ENCODE data around the gene MAST2.
"Not testable (repeated sequence)": the region's sequence is repeated elsewhere in the genome, so short reads cannot be mapped to it uniquely, and the experiment has no call there.

The MAST2 gene

DNA sequence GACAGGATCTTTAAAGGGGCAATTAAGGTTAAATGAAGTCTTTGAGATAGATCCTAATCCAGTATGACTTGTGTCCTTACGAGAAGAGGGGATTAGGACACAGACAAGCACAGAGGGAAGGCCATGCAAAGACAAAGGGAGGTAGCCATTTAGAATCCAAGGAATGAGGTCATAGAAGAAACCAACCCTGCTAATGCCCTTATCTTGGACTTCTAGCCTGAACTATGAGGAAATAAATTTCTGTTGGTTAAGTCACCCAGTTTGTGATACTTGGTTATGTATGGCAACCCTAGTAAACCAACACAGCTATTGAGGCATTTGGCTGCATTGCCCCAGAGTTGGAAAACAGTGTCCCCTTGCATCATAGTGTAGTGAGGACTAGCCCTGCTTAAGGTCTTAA is 121.3 kb downstream of the MAST2 start:
- no peak overlapping the region for H3K27ac ChIP-seq (ENCODE audit: low read depth, low read length, poor library complexity, severe bottlenecking)
- H3K4me2 ChIP-seq (ENCODE audit: low read length) = no peak overlapping the region

DNA sequence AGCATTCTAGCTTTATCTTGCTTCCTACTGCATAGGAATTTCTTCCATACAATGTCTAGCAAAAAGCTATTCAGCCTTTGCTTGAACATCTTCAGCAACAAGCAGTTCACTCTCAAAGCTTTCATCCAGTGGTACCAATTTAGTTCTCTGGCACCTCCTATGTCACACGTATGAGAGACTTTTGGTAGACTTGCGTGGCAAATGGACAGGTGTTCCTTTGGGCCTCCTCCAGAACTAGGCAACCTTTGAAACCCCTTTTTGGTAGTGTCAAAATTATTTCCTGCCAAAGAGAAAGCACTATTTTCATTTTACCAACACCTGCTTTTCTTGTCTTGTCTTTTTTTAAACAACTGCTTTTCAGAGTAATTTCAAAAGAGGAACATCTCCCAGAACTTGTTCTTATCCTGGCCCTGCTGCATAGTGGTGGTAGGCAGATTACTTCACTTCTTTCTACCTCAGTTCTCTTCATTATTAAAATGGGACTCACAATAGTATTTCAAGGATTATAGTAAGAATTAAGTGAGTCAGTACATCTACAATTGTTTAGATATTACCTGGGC is 122.4 kb downstream of the MAST2 start:
- H3K9me2 ChIP-seq (ENCODE audit: low read depth, low read length) = no peaks in the 10 kb centered on the region
- TF ChIP-seq CTCF (IDR thresholded peaks at IDR 0.05; ENCODE audit: low read length) (no peak), EZH2 (IDR thresholded peaks at IDR 0.05; ENCODE audit: borderline replicate concordance, low read length) (no peak)
- H3K4me1 ChIP-seq (ENCODE audit: insufficient read depth, low read length, severe bottlenecking) = peaks cover 38% of the 10 kb centered on the region
- H3K36me3 ChIP-seq (ENCODE audit: insufficient read depth, low read length) = peaks cover 10% of the 10 kb centered on the region
- H3K9me3 ChIP-seq (ENCODE audit: low read length) = no peaks in the 10 kb centered on the region
- H3K79me2 ChIP-seq (ENCODE audit: insufficient read depth, low read length) = no peaks in the 10 kb centered on the region
- H2AFZ ChIP-seq (ENCODE audit: low read length) = no peak overlapping the region
- H4K20me1 ChIP-seq (ENCODE audit: insufficient read depth, low read length) = no peaks in the 10 kb centered on the region
- no peaks in the 10 kb centered on the region for H3K27me3 ChIP-seq (ENCODE audit: insufficient read depth, low read length)
- no peak overlapping the region for H3K4me3 ChIP-seq (ENCODE audit: low read depth, low read length, poor library complexity, severe bottlenecking)
- H3K27ac ChIP-seq (ENCODE audit: low read depth, low read length, poor library complexity, severe bottlenecking) = peak overlapping the region; percentile 20
- H3K9ac ChIP-seq (ENCODE audit: low read length) = no peak overlapping the region
- H3K4me2 ChIP-seq (ENCODE audit: low read length) = no peak overlapping the region
- H3F3A ChIP-seq (ENCODE audit: insufficient read depth, low read length) = no peaks in the 10 kb centered on the region

More for the DNA sequence above, 121.3 kb downstream of the MAST2 start:
- H3K4me1 ChIP-seq (ENCODE audit: insufficient read depth, low read length, severe bottlenecking) = peaks cover 38% of the 10 kb centered on the region
- H4K20me1 ChIP-seq (ENCODE audit: insufficient read depth, low read length) = no peaks in the 10 kb centered on the region
- no peaks in the 10 kb centered on the region for H3K27me3 ChIP-seq (ENCODE audit: insufficient read depth, low read length)
- peaks cover 10% of the 10 kb centered on the region for H3K36me3 ChIP-seq (ENCODE audit: insufficient read depth, low read length)
- H2AFZ ChIP-seq (ENCODE audit: low read length) = no peak overlapping the region
- no peak overlapping the region for H3K9ac ChIP-seq (ENCODE audit: low read length)
- no peaks in the 10 kb centered on the region for H3K79me2 ChIP-seq (ENCODE audit: insufficient read depth, low read length)
- H3F3A ChIP-seq (ENCODE audit: insufficient read depth, low read length) = no peaks in the 10 kb centered on the region
- no peaks in the 10 kb centered on the region for H3K9me2 ChIP-seq (ENCODE audit: low read depth, low read length)
- H3K4me3 ChIP-seq (ENCODE audit: low read depth, low read length, poor library complexity, severe bottlenecking) = no peak overlapping the region
- TF ChIP-seq CTCF (IDR thresholded peaks at IDR 0.05; ENCODE audit: low read length) = no peak
- TF ChIP-seq EZH2 (IDR thresholded peaks at IDR 0.05; ENCODE audit: borderline replicate concordance, low read length) = no peak
- no peaks in the 10 kb centered on the region for H3K9me3 ChIP-seq (ENCODE audit: low read length)

DNA sequence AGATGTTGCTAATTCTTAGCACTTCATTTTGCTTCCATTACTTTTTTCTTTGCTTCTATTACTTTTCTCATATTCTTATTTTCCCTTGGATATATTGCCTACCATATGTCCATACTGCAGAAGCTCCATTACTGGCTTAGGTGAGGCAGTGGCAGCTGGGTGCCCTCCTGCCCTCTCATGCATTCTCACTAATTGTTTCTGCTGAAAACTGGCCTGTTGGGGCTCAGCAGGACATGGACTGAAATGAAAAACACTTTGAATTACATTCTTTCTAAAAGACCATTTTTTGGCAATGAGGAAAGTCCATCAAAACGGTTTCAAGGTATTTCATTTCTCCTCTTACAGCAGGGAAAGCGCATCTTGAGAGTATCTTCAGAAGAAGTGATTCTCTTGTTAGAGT is 122.9 kb downstream of the MAST2 start:
- H3K79me2 ChIP-seq (ENCODE audit: insufficient read depth, low read length) = no peaks in the 10 kb centered on the region
- no peak overlapping the region for H3K27ac ChIP-seq (ENCODE audit: low read depth, low read length, poor library complexity, severe bottlenecking)
- peaks cover 8% of the 10 kb centered on the region for H3K36me3 ChIP-seq (ENCODE audit: insufficient read depth, low read length)
- H3K4me3 ChIP-seq (ENCODE audit: low read depth, low read length, poor library complexity, severe bottlenecking) = no peak overlapping the region
- peaks cover 38% of the 10 kb centered on the region for H3K4me1 ChIP-seq (ENCODE audit: insufficient read depth, low read length, severe bottlenecking)
- H3K9me3 ChIP-seq (ENCODE audit: low read length) = no peaks in the 10 kb centered on the region
- H2AFZ ChIP-seq (ENCODE audit: low read length) = no peak overlapping the region
- H3K27me3 ChIP-seq (ENCODE audit: insufficient read depth, low read length) = no peaks in the 10 kb centered on the region
- no peak overlapping the region for H3K9ac ChIP-seq (ENCODE audit: low read length)
- H3F3A ChIP-seq (ENCODE audit: insufficient read depth, low read length) = no peaks in the 10 kb centered on the region
- H4K20me1 ChIP-seq (ENCODE audit: insufficient read depth, low read length) = no peaks in the 10 kb centered on the region
- no peak for TF ChIP-seq CTCF (IDR thresholded peaks at IDR 0.05; ENCODE audit: low read length)
- TF ChIP-seq EZH2 (IDR thresholded peaks at IDR 0.05; ENCODE audit: borderline replicate concordance, low read length) = no peak
- H3K4me2 ChIP-seq (ENCODE audit: low read length) = no peak overlapping the region
- H3K9me2 ChIP-seq (ENCODE audit: low read depth, low read length) = no peaks in the 10 kb centered on the region

GRCh38 chr1:45927231-45927915 is 124.0 kb downstream of the MAST2 start:
- not testable (repeated sequence) for H3K4me3 ChIP-seq (ENCODE audit: low read depth, low read length, poor library complexity, severe bottlenecking); H3K9ac ChIP-seq (ENCODE audit: low read length)

More at GRCh38 chr1:45927231-45927915, 124.0 kb downstream of the MAST2 start:
- H3K27ac ChIP-seq (ENCODE audit: low read depth, low read length, poor library complexity, severe bottlenecking); H3F3A ChIP-seq (ENCODE audit: insufficient read depth, low read length); H3K27me3 ChIP-seq (ENCODE audit: insufficient read depth, low read length); H3K36me3 ChIP-seq (ENCODE audit: insufficient read depth, low read length); H3K79me2 ChIP-seq (ENCODE audit: insufficient read depth, low read length); H3K9me3 ChIP-seq (ENCODE audit: low read length); H4K20me1 ChIP-seq (ENCODE audit: insufficient read depth, low read length); H3K4me2 ChIP-seq (ENCODE audit: low read length); H2AFZ ChIP-seq (ENCODE audit: low read length); H3K9me2 ChIP-seq (ENCODE audit: low read depth, low read length): not testable (repeated sequence)
- peaks cover 38% of the 10 kb centered on the region for H3K4me1 ChIP-seq (ENCODE audit: insufficient read depth, low read length, severe bottlenecking)

Measured in OCI-LY1 (cell line).